Hepatocyte (in vitro differentiated cells): Measurements from ENCODE around the gene MANBA. TPM values are rescaled to one million over a fixed set of nuclear protein-coding genes. Genes with fewer than 3 reads are reported as not detected.

Source experiments
- DNase-seq: peaks from one replicate; pipeline ENCODE4 v3.0.0-alpha.2; 2016; ENCODE audit warnings: low spot score
- H2AFZ ChIP-seq: fragments of 200-600 bp; sonication (generic); 2 replicates; pipeline ENCODE4 v1.6.0; 2016; ENCODE audit warnings: antibody characterized with exemption, mild to moderate bottlenecking
- H3K27ac ChIP-seq: fragments of 200-600 bp; sonication (generic); 2 replicates; pipeline ENCODE4 v1.5.1; 2016; ENCODE audit warnings: mild to moderate bottlenecking
- H3K27me3 ChIP-seq: fragments of 200-600 bp; sonication (generic); 2 replicates; pipeline ENCODE4 v1.6.1; 2016
- H3K36me3 ChIP-seq: fragments of 200-600 bp; sonication (generic); replicated peaks from 2 replicates; pipeline ENCODE4 v1.5.1; 2016; ENCODE audit warnings: low read depth; ENCODE audit not compliant: insufficient read depth
- H3K4me1 ChIP-seq: fragments of 200-600 bp; sonication (generic); 2 replicates; pipeline ENCODE4 v1.5.1; 2016; ENCODE audit warnings: mild to moderate bottlenecking, moderate library complexity; ENCODE audit not compliant: insufficient read depth
- H3K4me2 ChIP-seq: fragments of 200-600 bp; sonication (generic); 2 replicates; pipeline ENCODE4 v1.6.0; 2016
- H3K4me3 ChIP-seq: fragments of 200-600 bp; sonication (generic); 2 replicates; pipeline ENCODE4 v1.5.1; 2016; ENCODE audit warnings: mild to moderate bottlenecking
- H3K79me2 ChIP-seq: fragments of 200-600 bp; sonication (generic); 2 replicates; pipeline ENCODE4 v1.6.0; 2017; ENCODE audit warnings: mild to moderate bottlenecking
- H3K9me2 ChIP-seq: fragments of 200-600 bp; sonication (generic); replicated peaks from 2 replicates; pipeline ENCODE4 v1.6.0; 2017; ENCODE audit warnings: mild to moderate bottlenecking; ENCODE audit not compliant: insufficient read depth
- H3K9me3 ChIP-seq: fragments of 200-600 bp; sonication (generic); 2 replicates; pipeline ENCODE4 v1.5.1; 2016; ENCODE audit warnings: low read depth, mild to moderate bottlenecking
- H4K20me1 ChIP-seq: fragments of 200-600 bp; sonication (generic); 2 replicates; pipeline ENCODE4 v1.6.0; 2016; ENCODE audit warnings: mild to moderate bottlenecking; ENCODE audit not compliant: insufficient read depth, poor library complexity, severe bottlenecking
- CTCF ChIP-seq: fragments of 200-600 bp; sonication (generic); IDR thresholded peaks from 2 replicates; pipeline ENCODE4 v1.5.1; 2016; ENCODE audit warnings: antibody characterized with exemption, mild to moderate bottlenecking; ENCODE audit not compliant: poor library complexity
- EZH2 ChIP-seq: fragments of 200-600 bp; sonication (generic); IDR thresholded peaks from 2 replicates; pipeline ENCODE4 v1.6.1; 2016; ENCODE audit warnings: antibody characterized with exemption, mild to moderate bottlenecking, borderline replicate concordance
- EZH2phosphoT487 ChIP-seq: fragments of 200-600 bp; sonication (generic); IDR thresholded peaks from one replicate; pipeline ENCODE4 v1.6.1; 2018; ENCODE audit warnings: antibody characterized with exemption, mild to moderate bottlenecking, low read depth, moderate library complexity; ENCODE audit not compliant: unreplicated experiment, severe bottlenecking
- WGBS: methylation state at CpG from one replicate; pipeline ENCODE4 v1.1.6; 2016; ENCODE audit warnings: low lambda C conversion rate; ENCODE audit errors: missing lambda C conversion rate; 5-methylcytosine and 5-hydroxymethylcytosine counted together
- polyA plus RNA-seq: library from polyadenylated mRNA; unstranded; fragments of >200 nt; fragmentation: Nextera tagmentation; extraction: Ambion mirVana; gene quantifications from 2 replicates; pipeline ENCODE4 v1.2.1, GENCODE V29; 2016
- total RNA-seq: library from RNA; depleted of rRNA; stranded (reverse); fragments of >200 nt; gene quantifications from 2 replicates; pipeline ENCODE4 v1.2.3, GENCODE V29; 2014

MANBA gene
- total and polyA plus RNA-seq, 2 experiments from 2014 or later = 52.0 to 98.1 TPM

- no peak for DNase-seq
- Histone ChIP-seq H4K20me1 (peaks cover 87% of the 10 kb centered on the region), H3K9me2 (no peaks in the 10 kb centered on the region), H3K27ac (no peak overlapping the region), H3K4me2 (no peak overlapping the region), H3K9me3 (no peaks in the 10 kb centered on the region), H3K4me3 (no peak overlapping the region), H3K27me3 (no peaks in the 10 kb centered on the region), H3K36me3 (no peaks in the 10 kb centered on the region), H3K4me1 (no peaks in the 10 kb centered on the region), H2AFZ (no peak overlapping the region), H3K79me2 (peaks cover 100% of the 10 kb centered on the region)
- WGBS = 98% methylated on average over 2 of the region's 2 CpGs
- TF ChIP-seq CTCF (no peak), EZH2phosphoT487 (no peak), EZH2 (no peak)
Observed at GRCh38 chr4:102808009-102808408, 47.2 kb upstream of the MANBA start.

- Histone ChIP-seq H3K9me2 (no peaks in the 10 kb centered on the region), H4K20me1 (peaks cover 87% of the 10 kb centered on the region), H2AFZ (no peak overlapping the region), H3K4me3 (no peak overlapping the region), H3K36me3 (no peaks in the 10 kb centered on the region), H3K4me1 (no peaks in the 10 kb centered on the region), H3K27ac (no peak overlapping the region), H3K27me3 (no peaks in the 10 kb centered on the region), H3K9me3 (no peaks in the 10 kb centered on the region), H3K79me2 (peaks cover 100% of the 10 kb centered on the region), H3K4me2 (no peak overlapping the region)
- no peak for DNase-seq
- TF ChIP-seq CTCF (no peak), EZH2 (no peak), EZH2phosphoT487 (no peak)
- WGBS = 70% methylated on average over 1 of the region's 1 CpG
Observed at GRCh38 chr4:102807345-102807744, 46.6 kb upstream of the MANBA start.

- peaks cover 70% of the 10 kb centered on the region for H4K20me1 ChIP-seq
- no peak overlapping the region for H3K4me3 ChIP-seq
- TF ChIP-seq CTCF (no peak), EZH2 (no peak), EZH2phosphoT487 (no peak)
- no peaks in the 10 kb centered on the region for H3K9me3 ChIP-seq
- no peaks in the 10 kb centered on the region for H3K27me3 ChIP-seq
- no peak overlapping the region for H2AFZ ChIP-seq
- WGBS = 97% methylated on average over 2 of the region's 2 CpGs
- peaks cover 11% of the 10 kb centered on the region for H3K36me3 ChIP-seq
- DNase-seq = no peak
- H3K4me2 ChIP-seq = no peak overlapping the region
- H3K4me1 ChIP-seq = no peaks in the 10 kb centered on the region
- no peak overlapping the region for H3K27ac ChIP-seq
- peaks cover 81% of the 10 kb centered on the region for H3K79me2 ChIP-seq
- no peaks in the 10 kb centered on the region for H3K9me2 ChIP-seq
Observed at GRCh38 chr4:102799816-102800215, 39.0 kb upstream of the MANBA start.

GRCh38 chr4:102794999-102795398 is 34.2 kb upstream of the MANBA start:
- Histone ChIP-seq H3K4me2 (no peak overlapping the region), H3K27me3 (no peaks in the 10 kb centered on the region), H3K79me2 (peaks cover 34% of the 10 kb centered on the region), H3K36me3 (peaks cover 10% of the 10 kb centered on the region), H3K4me3 (no peak overlapping the region), H4K20me1 (peaks cover 33% of the 10 kb centered on the region), H3K9me2 (no peaks in the 10 kb centered on the region), H3K27ac (no peak overlapping the region), H2AFZ (no peak overlapping the region), H3K9me3 (no peaks in the 10 kb centered on the region), H3K4me1 (no peaks in the 10 kb centered on the region)
- TF ChIP-seq EZH2 (no peak), CTCF (no peak), EZH2phosphoT487 (no peak)
- no peak for DNase-seq
- WGBS = 92% methylated on average over 2 of the region's 2 CpGs
